ENCODE data around the gene SLC25A44. TPM values are rescaled to one million over a fixed set of nuclear protein-coding genes. Genes with fewer than 3 reads are reported as not detected.

SLC25A44 gene, protein sequence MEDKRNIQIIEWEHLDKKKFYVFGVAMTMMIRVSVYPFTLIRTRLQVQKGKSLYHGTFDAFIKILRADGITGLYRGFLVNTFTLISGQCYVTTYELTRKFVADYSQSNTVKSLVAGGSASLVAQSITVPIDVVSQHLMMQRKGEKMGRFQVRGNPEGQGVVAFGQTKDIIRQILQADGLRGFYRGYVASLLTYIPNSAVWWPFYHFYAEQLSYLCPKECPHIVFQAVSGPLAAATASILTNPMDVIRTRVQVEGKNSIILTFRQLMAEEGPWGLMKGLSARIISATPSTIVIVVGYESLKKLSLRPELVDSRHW
- 10 to 100 TPM in 3 of 4 donors, 1 to 10 TPM in 1; 9.6 to 19.9 (median 18.9) TPM for total RNA-seq

DNA sequence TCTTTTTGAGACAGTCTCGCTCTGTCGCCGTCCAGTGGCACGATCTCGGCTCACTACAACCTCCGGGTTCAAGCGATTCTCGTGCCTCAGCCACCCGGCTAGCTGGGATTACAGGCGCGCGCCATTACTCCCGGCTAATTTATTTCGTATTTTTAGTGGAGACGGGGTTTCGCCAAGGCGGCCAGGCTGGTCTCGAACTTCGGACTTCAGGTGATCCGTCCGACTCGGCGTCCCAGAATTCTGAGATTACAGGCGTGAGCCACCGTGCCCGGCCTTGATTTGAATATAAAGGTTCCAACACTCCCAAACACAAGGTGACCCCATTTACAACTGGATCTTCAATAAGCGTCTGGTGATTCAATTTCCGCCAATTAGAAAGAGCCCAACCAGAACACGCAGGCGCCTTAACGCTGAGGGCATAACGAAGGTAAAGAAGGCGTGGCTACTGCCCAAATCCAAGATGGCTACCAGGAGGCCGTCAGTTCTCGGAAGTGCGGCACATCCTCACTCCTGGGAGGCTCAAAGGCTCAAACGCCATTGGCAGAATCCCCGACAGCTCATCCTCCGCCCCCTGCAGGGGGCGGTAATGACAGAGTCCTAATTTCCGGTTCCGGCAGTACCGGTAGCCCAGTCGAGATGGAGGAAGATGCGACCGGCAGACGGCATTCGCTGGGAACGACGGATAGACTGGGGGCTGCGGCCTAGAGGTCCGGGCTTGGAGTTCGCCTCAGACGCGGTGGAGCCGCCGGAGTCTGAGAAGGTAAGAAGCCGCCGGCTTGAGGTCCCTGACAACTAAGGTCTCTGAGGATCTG, at the start of gene SLC25A44:
TSS of gene SLC25A44 (plus strand) at position 617 of the 812 bp plus-strand sequence. CDS start 5,744 bp downstream, outside the sequence.
- H3K27me3 ChIP-seq: no peaks in the 10 kb centered on the region
- peak within 1 kb of the TSS; percentile 58 to 95 (median 87) for H3K4me3 ChIP-seq
- intact Hi-C loops (cut with DNase I; ENCODE audit: low total_unique reads) (no loop called here), in situ Hi-C loops (cut with MboI; ENCODE audit: low pct_ligation_motif_present in 1 of 4, low pct_unique_long_range_greater_than_20kb in 1 of 4, low sequenced_read_pairs in 3 of 4) (no loop called here)
- DNase-seq: peak; percentile 97
- peaks cover 4 to 31% (median 12%) of the 10 kb centered on the region in 4 donors for H3K4me1 ChIP-seq
- TF ChIP-seq POLR2A (IDR thresholded peaks at IDR 0.05) (peak; percentile 76), POLR2AphosphoS5 (IDR thresholded peaks at IDR 0.05) (peak; percentile 56 to 83 (median 70)), EP300 (IDR thresholded peaks at IDR 0.05; ENCODE audit: low read depth) (peak; percentile 44)
- TF ChIP-seq, protein P1, sequence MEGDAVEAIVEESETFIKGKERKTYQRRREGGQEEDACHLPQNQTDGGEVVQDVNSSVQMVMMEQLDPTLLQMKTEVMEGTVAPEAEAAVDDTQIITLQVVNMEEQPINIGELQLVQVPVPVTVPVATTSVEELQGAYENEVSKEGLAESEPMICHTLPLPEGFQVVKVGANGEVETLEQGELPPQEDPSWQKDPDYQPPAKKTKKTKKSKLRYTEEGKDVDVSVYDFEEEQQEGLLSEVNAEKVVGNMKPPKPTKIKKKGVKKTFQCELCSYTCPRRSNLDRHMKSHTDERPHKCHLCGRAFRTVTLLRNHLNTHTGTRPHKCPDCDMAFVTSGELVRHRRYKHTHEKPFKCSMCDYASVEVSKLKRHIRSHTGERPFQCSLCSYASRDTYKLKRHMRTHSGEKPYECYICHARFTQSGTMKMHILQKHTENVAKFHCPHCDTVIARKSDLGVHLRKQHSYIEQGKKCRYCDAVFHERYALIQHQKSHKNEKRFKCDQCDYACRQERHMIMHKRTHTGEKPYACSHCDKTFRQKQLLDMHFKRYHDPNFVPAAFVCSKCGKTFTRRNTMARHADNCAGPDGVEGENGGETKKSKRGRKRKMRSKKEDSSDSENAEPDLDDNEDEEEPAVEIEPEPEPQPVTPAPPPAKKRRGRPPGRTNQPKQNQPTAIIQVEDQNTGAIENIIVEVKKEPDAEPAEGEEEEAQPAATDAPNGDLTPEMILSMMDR (IDR thresholded peaks at IDR 0.05): peak; percentile 37 to 75 (median 66)
- 5 to 15% methylated on average over 13 to 59 of the region's 59 CpGs for WGBS, 2 donors (ENCODE audit: low coverage in 1 of 2)
- H3K9me3 ChIP-seq: no peaks in the 10 kb centered on the region
- peak within 1 kb of the TSS; percentile 82 to 91 (median 86) for H3K27ac ChIP-seq
- no peaks in the 10 kb centered on the region for H3K36me3 ChIP-seq

DNA sequence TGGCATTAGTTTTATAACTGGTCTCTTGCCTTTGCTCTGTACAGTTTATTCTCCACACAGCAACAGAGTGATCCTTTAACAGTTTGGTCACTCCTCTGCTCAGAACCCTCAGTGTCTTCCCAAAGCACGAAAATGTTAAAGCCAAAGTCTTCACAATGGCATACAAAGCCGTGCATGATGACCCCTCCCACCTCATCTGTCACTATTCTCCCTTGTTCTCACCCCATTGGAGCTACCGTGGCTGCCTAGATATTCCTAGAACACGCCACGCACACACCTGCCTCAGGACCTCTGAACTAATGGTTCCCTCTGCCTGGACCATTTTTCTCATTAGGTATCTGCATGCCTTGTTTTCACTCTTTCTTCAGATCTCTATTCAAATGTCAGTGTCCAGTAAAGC, 49.2 kb upstream of the SLC25A44 start:
- peaks cover 12 to 31% (median 20%) of the 10 kb centered on the region in 4 donors for H3K4me1 ChIP-seq
- in situ Hi-C loops (cut with MboI; ENCODE audit: low pct_ligation_motif_present in 1 of 4, low pct_unique_long_range_greater_than_20kb in 1 of 4, low sequenced_read_pairs in 3 of 4): loop anchor here (5.0 kb wide), 2 partner anchors 78 to 83 kb away; no protein-coding TSS in a partner anchor

DNA sequence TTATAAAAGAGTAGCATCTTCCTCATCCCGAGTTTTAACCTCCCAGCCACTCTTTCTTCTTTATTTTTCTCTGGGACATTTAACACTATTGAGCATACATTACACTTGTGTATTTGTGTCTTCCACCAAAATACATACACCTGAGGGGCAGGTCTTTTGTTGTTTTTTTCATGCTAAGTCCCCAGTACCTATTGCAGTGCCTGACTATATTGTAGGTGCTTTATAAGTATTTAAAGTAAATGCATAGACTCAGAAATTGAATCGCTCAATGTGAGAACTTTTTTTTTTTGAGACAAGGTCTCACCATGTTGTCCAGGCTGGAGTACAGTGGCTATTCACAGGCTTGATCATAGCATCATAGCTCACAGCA, 48.3 kb upstream of the SLC25A44 start:
- H3K9me3 ChIP-seq: no peaks in the 10 kb centered on the region
- H3K4me3 ChIP-seq: no peak overlapping the region
- TF ChIP-seq POLR2AphosphoS5 (IDR thresholded peaks at IDR 0.05) (no peak), EP300 (IDR thresholded peaks at IDR 0.05; ENCODE audit: low read depth) (no peak), POLR2A (IDR thresholded peaks at IDR 0.05) (no peak)
- TF ChIP-seq, protein P1 (IDR thresholded peaks at IDR 0.05): no peak
- WGBS, 2 donors (ENCODE audit: low coverage in 1 of 2): 33 to 58% methylated on average over 1 to 2 of the region's 2 CpGs
- in situ Hi-C loops (cut with MboI; ENCODE audit: low pct_ligation_motif_present in 1 of 4, low pct_unique_long_range_greater_than_20kb in 1 of 4, low sequenced_read_pairs in 3 of 4) (loop anchor here in 3 of 4 donors (5.0 kb wide), 2 partner anchors 77 to 82 kb away; no protein-coding TSS in a partner anchor), intact Hi-C loops (cut with DNase I; ENCODE audit: low total_unique reads) (loop anchor here (2.0 kb wide), 1 partner anchor 79 kb away; no protein-coding TSS in a partner anchor)
- H3K4me1 ChIP-seq: peaks cover 12 to 26% (median 18%) of the 10 kb centered on the region in 4 donors
- H3K36me3 ChIP-seq: no peaks in the 10 kb centered on the region
- DNase-seq: no peak
- H3K27ac ChIP-seq: peak overlapping the region in 1 of 4 donors; percentile 36
- no peaks in the 10 kb centered on the region for H3K27me3 ChIP-seq

More for the DNA sequence above, 49.2 kb upstream of the SLC25A44 start:
- H3K27ac ChIP-seq: no peak overlapping the region
- H3K9me3 ChIP-seq: no peaks in the 10 kb centered on the region
- intact Hi-C loops (cut with DNase I; ENCODE audit: low total_unique reads): no loop called here
- DNase-seq: no peak
- H3K27me3 ChIP-seq: no peaks in the 10 kb centered on the region
- H3K36me3 ChIP-seq: no peaks in the 10 kb centered on the region
- 59% methylated on average over 5 of the region's 5 CpGs; no CpG with 5 or more reads in 1 of the 2 donors for WGBS, 2 donors (ENCODE audit: low coverage in 1 of 2)
- no peak overlapping the region for H3K4me3 ChIP-seq
- TF ChIP-seq POLR2AphosphoS5 (IDR thresholded peaks at IDR 0.05) (peak in 1 of 3 donors; percentile 7), POLR2A (IDR thresholded peaks at IDR 0.05) (no peak)
- TF ChIP-seq, protein P1 (IDR thresholded peaks at IDR 0.05): no peak
